Ovary (tissue), 9 donors: ENCODE data around the gene CHCHD2. TPM values are rescaled to one million over a fixed set of nuclear protein-coding genes. Genes with fewer than 3 reads are reported as not detected.
"Not testable (repeated sequence)": the region's sequence is repeated elsewhere in the genome, so short reads cannot be mapped to it uniquely, and the experiment has no call there.

Experiments
- DNase-seq, 5 donors: peaks; one replicate each; pipeline ENCODE4 v3.0.0-alpha.2; 2019 to 2020
- H3K27ac ChIP-seq, 2 donors: fragments of 200-600 bp; one replicate each; pipeline versions ENCODE4 v1.5.1 to v1.8.0; 2019 to 2022
- H3K27me3 ChIP-seq: fragments of 200-600 bp; one replicate; pipeline ENCODE4 v1.8.0; 2022
- H3K36me3 ChIP-seq: fragments of 200-600 bp; sonication (generic); one replicate; pipeline ENCODE4 v1.5.1; 2019
- H3K4me1 ChIP-seq: one replicate; pipeline ENCODE4 v1.8.1; 2013; ENCODE audit warnings: mild to moderate bottlenecking, moderate library complexity; ENCODE audit not compliant: insufficient read depth
- H3K4me3 ChIP-seq: fragments of 200-600 bp; sonication (generic); one replicate; pipeline ENCODE4 v1.5.1; 2017
- H3K9me3 ChIP-seq, 2 donors: fragments of 200-600 bp in 1 of 2; sonication (generic) in 1 of 2; one replicate each; pipeline versions ENCODE4 v1.5.1 to v1.8.1; 2013 to 2019; ENCODE audit warnings: mild to moderate bottlenecking in 1 of 2, moderate library complexity in 1 of 2
- CTCF ChIP-seq, 3 donors: fragments of 450-650 bp in 2 of 3; fragments of 200-600 bp in 1 of 3; IDR thresholded peaks; one replicate each; pipeline versions ENCODE4 v1.5.1 to v1.8.0; 2016 to 2022; ENCODE audit warnings: antibody characterized with exemption in 3 of 3, mild to moderate bottlenecking in 1 of 3
- EP300 ChIP-seq: sonication (generic); formaldehyde crosslinking; IDR thresholded peaks from one replicate; pipeline ENCODE4 v1.6.1; 2017; ENCODE audit warnings: antibody characterized with exemption
- POLR2A ChIP-seq: fragments of 450-650 bp; IDR thresholded peaks from one replicate; pipeline ENCODE4 v1.6.1; 2017; ENCODE audit warnings: antibody characterized with exemption, mild to moderate bottlenecking, moderate library complexity
- WGBS, 3 donors: extraction: QIAGEN DNeasy Blood & Tissue Kit in 1 of 3; methylation state at CpG; one replicate each; pipeline versions ENCODE4 v1.1.5 to v1.1.7; 2013 to 2017; 5-methylcytosine and 5-hydroxymethylcytosine counted together
- intact Hi-C, 4 donors: fragments of 100-400 bp; cut with DNase I; formaldehyde crosslinking; loops; one replicate each; pipeline versions ENCODE4 v1.11.0 to v1.15.1; 2022 to 2023
- polyA plus RNA-seq, 2 donors: library from polyadenylated mRNA; stranded (reverse); fragments of 200-250 nt in 1 of 2; fragments of 350-450 nt in 1 of 2; fragmentation: Illumina TruSeq in 1 of 2; extraction: RNeasy Lipid Tissue Mini Kit (QIAGEN cat#74804) in 1 of 2; gene quantifications; one replicate each; pipeline ENCODE4 v1.2.3, GENCODE V29; 2013 to 2014
- total RNA-seq, 7 donors: library from RNA; depleted of rRNA in 2 of 7; stranded (reverse); fragments of >200 nt in 2 of 7; fragmentation: NEBNext Ultra II Directional in 3 of 7; extraction: Animal tissue kit (Norgen Biotek cat#: 25700) in 3 of 7; gene quantifications; one replicate each; pipeline versions ENCODE4 v1.1.0 to v1.2.4, GENCODE V29; 2016 to 2023
- donor health status: DM: no; HTN: no; CAD: no; lungs with moderate emphysema.
- donor health status: DM: no; HTN: no; CAD: no.
- donor health status: Bipolar disorder and iron deficiency.
- donor health status: DM: yes; HTN: yes; CAD: no.
- donor health status: DM: no; HTN: no; CAD: no.
- donor health status: DM: yes; HTN: yes; CAD: no.

CHCHD2 gene
- total and polyA plus RNA-seq, 9 donors = 241 to 409 (median 290) TPM

- Histone ChIP-seq H3K9me3 (no peaks in the 10 kb centered on the region), H3K4me1 (peaks cover 6% of the 10 kb centered on the region), H3K36me3 (no peaks in the 10 kb centered on the region), H3K4me3 (no peak overlapping the region), H3K27me3 (no peaks in the 10 kb centered on the region), H3K27ac (peak overlapping the region; percentile 4 to 32)
- intact Hi-C loops = loop anchor here in 3 of 4 donors (5.0 to 10.0 kb wide), 4 partner anchors 75 to 435 kb away; partner anchors contain the start of gene NIPSNAP2 (in 3 of the 3)
- DNase-seq = peak; percentile 74 to 85 (median 79)
- TF ChIP-seq CTCF (IDR thresholded peaks at IDR 0.05) (peak; percentile 35 to 71 (median 55)), EP300 (no peak)
- 11 to 24% (median 14%) methylated on average over 12 of the region's 12 CpGs for WGBS, 3 donors
Observed at GRCh38 chr7:56079450-56080185, 26.7 kb downstream of the CHCHD2 start.

GRCh38 chr7:56078196-56078595 lies 28.1 kb downstream of the CHCHD2 start:
- peak in 1 of 5 donors; percentile 36 for DNase-seq

GRCh38 chr7:56077681-56078080 lies 28.6 kb downstream of the CHCHD2 start:
- Histone ChIP-seq H3K9me3 (no peaks in the 10 kb centered on the region), H3K4me1 (peaks cover 2% of the 10 kb centered on the region), H3K4me3 (no peak overlapping the region), H3K27me3 (no peaks in the 10 kb centered on the region), H3K36me3 (no peaks in the 10 kb centered on the region), H3K27ac (no peak overlapping the region)
- DNase-seq = peak in 1 of 5 donors; percentile 16
- 93 to 98% (median 96%) methylated on average over 3 of the region's 3 CpGs for WGBS, 3 donors
- intact Hi-C loops = loop anchor here in 3 of 4 donors (5.0 to 10.0 kb wide), 4 partner anchors 73 to 433 kb away; partner anchors contain the start of gene NIPSNAP2 (in 3 of the 3)
- TF ChIP-seq POLR2A (no peak), EP300 (no peak), CTCF (IDR thresholded peaks at IDR 0.05) (no peak)

More at GRCh38 chr7:56078196-56078595, 28.1 kb downstream of the CHCHD2 start:
- 80 to 88% (median 85%) methylated on average over 16 of the region's 16 CpGs for WGBS, 3 donors
- Histone ChIP-seq H3K4me3 (no peak overlapping the region), H3K36me3 (no peaks in the 10 kb centered on the region), H3K4me1 (peaks cover 3% of the 10 kb centered on the region), H3K27me3 (no peaks in the 10 kb centered on the region), H3K9me3 (no peaks in the 10 kb centered on the region), H3K27ac (no peak overlapping the region)
- intact Hi-C loops = loop anchor here in 3 of 4 donors (5.0 to 10.0 kb wide), 4 partner anchors 73 to 433 kb away; partner anchors contain the start of gene NIPSNAP2 (in 3 of the 3)
- TF ChIP-seq POLR2A (no peak), EP300 (no peak), CTCF (IDR thresholded peaks at IDR 0.05) (no peak)

GRCh38 chr7:56074371-56074791 lies 31.9 kb downstream of the CHCHD2 start:
- Histone ChIP-seq H3K4me3 (no peak overlapping the region), H3K9me3 (no peaks in the 10 kb centered on the region), H3K36me3 (no peaks in the 10 kb centered on the region), H3K27me3 (no peaks in the 10 kb centered on the region), H3K27ac (no peak overlapping the region), H3K4me1 (no peaks in the 10 kb centered on the region)
- peak; percentile 74 to 87 (median 85) for DNase-seq
- intact Hi-C loops = loop anchor here in 3 of 4 donors (10.0 kb wide), 3 partner anchors 70 to 430 kb away; partner anchors contain the start of gene NIPSNAP2 (in 2 of the 3)
- TF ChIP-seq POLR2A (no peak), CTCF (IDR thresholded peaks at IDR 0.05) (peak; percentile 76 to 86 (median 80))
- 16 to 19% (median 18%) methylated on average over 19 of the region's 19 CpGs for whole genome bisulfite sequencing, 3 donors

- H3K27ac ChIP-seq, H3K4me1 ChIP-seq, H3K36me3 ChIP-seq, intact Hi-C loops, H3K4me3 ChIP-seq, H3K9me3 ChIP-seq, H3K27me3 ChIP-seq: not testable (repeated sequence)
- 95 to 97% (median 96%) methylated on average over 13 of the region's 13 CpGs for WGBS, 3 donors
- peak in 1 of 5 donors; percentile 21 for DNase-seq
Observed at GRCh38 chr7:56066376-56066775, 39.9 kb downstream of the CHCHD2 start.
